ENCODE measurements around the gene OSGEP. TPM values are rescaled to one million over a fixed set of nuclear protein-coding genes. Genes with fewer than 3 reads are reported as not detected.

The OSGEP gene
- total RNA-seq, 5 donors from 2014 or later (not counting 1 experiment from before 2014, with no cell fraction given): 56.4 to 80.2 (median 61.5) TPM

GRCh38 chr14:20421267-20421666 lies 33.3 kb downstream of the OSGEP start:
- Histone ChIP-seq H3K4me3 (ENCODE audit: control insufficient read depth in 1 of 2, extremely low read depth in 1 of 2, low read length in 1 of 2) (no peak overlapping the region), H3K9me3 (no peaks in the 10 kb centered on the region), H3K27ac (ENCODE audit: low read length) (no peak overlapping the region), H3K4me1 (ENCODE audit: control insufficient read depth in 1 of 2, extremely low read depth in 1 of 2, insufficient read depth in 2 of 2, low read length in 2 of 2) (peaks cover 0 to under 1% of the 10 kb centered on the region in 2 experiments), H3K36me3 (ENCODE audit: control insufficient read depth in 2 of 2, extremely low read depth in 1 of 2, insufficient read depth in 1 of 2, low read length in 1 of 2) (no peaks in the 10 kb centered on the region), H3K27me3 (replicated peaks in 1 of 2; ENCODE audit: control insufficient read depth in 2 of 2, extremely low read depth in 1 of 2, insufficient read depth in 2 of 2, low read length in 1 of 2) (no peaks in the 10 kb centered on the region)
- no peak for DNase-seq
- POLR2A ChIA-PET: no interaction called here
- no peak overlapping the region for H3K4me3 Mint-ChIP-seq
- H3K9me3 Mint-ChIP-seq: no peaks in the 10 kb centered on the region
- no peaks in the 10 kb centered on the region for H3K36me3 Mint-ChIP-seq
- 67% methylated on average over 1 of the region's 2 CpGs for WGBS (ENCODE audit: insufficient coverage)
- H3K4me1 Mint-ChIP-seq: peaks cover under 1 to 4% (median 3%) of the 10 kb centered on the region in 3 donors
- no peak for ATAC-seq (replicated peaks in 1 of 4)
- CTCF ChIA-PET: no interaction called here
- no peaks in the 10 kb centered on the region for H3K27me3 Mint-ChIP-seq
- H3K27ac Mint-ChIP-seq: no peak overlapping the region

- ChIA-PET POLR2A (no interaction called here), CTCF (no interaction called here)
- Histone ChIP-seq H3K36me3 (ENCODE audit: control insufficient read depth in 2 of 2, extremely low read depth in 1 of 2, insufficient read depth in 1 of 2, low read length in 1 of 2) (no peaks in the 10 kb centered on the region), H3K4me3 (ENCODE audit: control insufficient read depth in 1 of 2, extremely low read depth in 1 of 2, low read length in 1 of 2) (no peak overlapping the region), H3K27me3 (replicated peaks in 1 of 2; ENCODE audit: control insufficient read depth in 2 of 2, extremely low read depth in 1 of 2, insufficient read depth in 2 of 2, low read length in 1 of 2) (no peaks in the 10 kb centered on the region), H3K27ac (ENCODE audit: low read length) (no peak overlapping the region), H3K9me3 (no peaks in the 10 kb centered on the region), H3K4me1 (ENCODE audit: control insufficient read depth in 1 of 2, extremely low read depth in 1 of 2, insufficient read depth in 2 of 2, low read length in 2 of 2) (peaks cover 5 to 9% of the 10 kb centered on the region in 2 experiments)
- Mint-ChIP-seq H3K4me3 (no peak overlapping the region), H3K36me3 (no peaks in the 10 kb centered on the region), H3K27me3 (no peaks in the 10 kb centered on the region), H3K4me1 (peaks cover 8 to 11% (median 9%) of the 10 kb centered on the region in 3 donors), H3K9me3 (no peaks in the 10 kb centered on the region), H3K27ac (no peak overlapping the region)
- DNase-seq (no peak), ATAC-seq (replicated peaks in 1 of 4) (no peak)
- 80% methylated on average over 1 of the region's 1 CpG for WGBS (ENCODE audit: insufficient coverage)
These were observed 35.2 kb downstream of the OSGEP start for GRCh38 chr14:20419419-20419818.

- no peak overlapping the region for H3K4me3 ChIP-seq (ENCODE audit: control insufficient read depth in 1 of 2, extremely low read depth in 1 of 2, low read length in 1 of 2)
- H3K36me3 Mint-ChIP-seq: no peaks in the 10 kb centered on the region
- no peaks in the 10 kb centered on the region for H3K36me3 ChIP-seq (ENCODE audit: control insufficient read depth in 2 of 2, extremely low read depth in 1 of 2, insufficient read depth in 1 of 2, low read length in 1 of 2)
- H3K4me1 Mint-ChIP-seq: peaks cover 17 to 20% (median 18%) of the 10 kb centered on the region in 3 donors
- WGBS (ENCODE audit: insufficient coverage): 95% methylated on average over 2 of the region's 2 CpGs
- H3K4me3 Mint-ChIP-seq: no peak overlapping the region
- ATAC-seq (replicated peaks in 1 of 4) (no peak), DNase-seq (no peak)
- no peaks in the 10 kb centered on the region for H3K9me3 Mint-ChIP-seq
- CTCF ChIA-PET: interaction anchor here in 1 of 2 donors (0.8 kb wide), 1 partner anchor 68 kb away, joined by 3 read pairs; no protein-coding TSS in a partner anchor
- no peaks in the 10 kb centered on the region for H3K27me3 ChIP-seq (replicated peaks in 1 of 2; ENCODE audit: control insufficient read depth in 2 of 2, extremely low read depth in 1 of 2, insufficient read depth in 2 of 2, low read length in 1 of 2)
- no peaks in the 10 kb centered on the region for H3K9me3 ChIP-seq
- POLR2A ChIA-PET: no interaction called here
- no peaks in the 10 kb centered on the region for H3K27me3 Mint-ChIP-seq
- peaks cover 10 to 16% of the 10 kb centered on the region in 2 experiments for H3K4me1 ChIP-seq (ENCODE audit: control insufficient read depth in 1 of 2, extremely low read depth in 1 of 2, insufficient read depth in 2 of 2, low read length in 2 of 2)
- H3K27ac ChIP-seq (ENCODE audit: low read length): no peak overlapping the region
- no peak overlapping the region for H3K27ac Mint-ChIP-seq
These were observed 36.1 kb downstream of the OSGEP start for GRCh38 chr14:20418501-20418909.

GRCh38 chr14:20417250-20418186 lies 37.1 kb downstream of the OSGEP start:
- POLR2A ChIA-PET: interaction anchor here in 1 of 2 donors (0.5 kb wide), 1 partner anchor 11 kb away, joined by 10 read pairs; no protein-coding TSS in a partner anchor
- Histone ChIP-seq H3K4me3 (ENCODE audit: control insufficient read depth in 1 of 2, extremely low read depth in 1 of 2, low read length in 1 of 2) (no peak overlapping the region), H3K27me3 (replicated peaks in 1 of 2; ENCODE audit: control insufficient read depth in 2 of 2, extremely low read depth in 1 of 2, insufficient read depth in 2 of 2, low read length in 1 of 2) (no peaks in the 10 kb centered on the region), H3K27ac (ENCODE audit: low read length) (no peak overlapping the region), H3K9me3 (no peaks in the 10 kb centered on the region), H3K36me3 (ENCODE audit: control insufficient read depth in 2 of 2, extremely low read depth in 1 of 2, insufficient read depth in 1 of 2, low read length in 1 of 2) (no peaks in the 10 kb centered on the region), H3K4me1 (ENCODE audit: control insufficient read depth in 1 of 2, extremely low read depth in 1 of 2, insufficient read depth in 2 of 2, low read length in 2 of 2) (peaks cover 12 to 20% of the 10 kb centered on the region in 2 experiments)
- no peaks in the 10 kb centered on the region for H3K36me3 Mint-ChIP-seq
- no peaks in the 10 kb centered on the region for H3K9me3 Mint-ChIP-seq
- H3K27ac Mint-ChIP-seq: no peak overlapping the region
- H3K27me3 Mint-ChIP-seq: no peaks in the 10 kb centered on the region
- CTCF ChIA-PET: interaction anchor here (0.6 to 1.3 kb wide), 8 partner anchors 27 to 588 kb away, joined by 3 to 5 read pairs (median 4); partner anchors contain the start of genes APEX1 (in 1 of the 2) and PARP2 (in 1 of the 2)
- WGBS (ENCODE audit: insufficient coverage): 89% methylated on average over 5 of the region's 7 CpGs
- ATAC-seq (replicated peaks in 1 of 4) (no peak), DNase-seq (no peak)
- peaks cover 17 to 27% (median 24%) of the 10 kb centered on the region in 3 donors for H3K4me1 Mint-ChIP-seq
- no peak overlapping the region for H3K4me3 Mint-ChIP-seq

- Mint-ChIP-seq H3K27ac (peak overlapping the region; percentile 4 to 61), H3K4me3 (no peak overlapping the region)
- CTCF ChIA-PET: interaction anchor here (0.5 to 2.8 kb wide), 23 partner anchors 11 to 553 kb away, joined by 3 to 18 read pairs (median 4); partner anchors contain the start of genes APEX1 (in 1 of the 2), OSGEP (in 1 of the 2) and PIP4P1 (in 1 of the 2)
These were observed 38.4 kb downstream of the OSGEP start for GRCh38 chr14:20416223-20416622.

GRCh38 chr14:20415782-20416206 lies 38.8 kb downstream of the OSGEP start:
- no peaks in the 10 kb centered on the region for H3K27me3 Mint-ChIP-seq
- no peaks in the 10 kb centered on the region for H3K36me3 Mint-ChIP-seq
- Histone ChIP-seq H3K4me3 (ENCODE audit: control insufficient read depth in 1 of 2, extremely low read depth in 1 of 2, low read length in 1 of 2) (no peak overlapping the region), H3K4me1 (ENCODE audit: control insufficient read depth in 1 of 2, extremely low read depth in 1 of 2, insufficient read depth in 2 of 2, low read length in 2 of 2) (peaks cover 15 to 20% of the 10 kb centered on the region in 2 experiments), H3K36me3 (ENCODE audit: control insufficient read depth in 2 of 2, extremely low read depth in 1 of 2, insufficient read depth in 1 of 2, low read length in 1 of 2) (no peaks in the 10 kb centered on the region), H3K27me3 (replicated peaks in 1 of 2; ENCODE audit: control insufficient read depth in 2 of 2, extremely low read depth in 1 of 2, insufficient read depth in 2 of 2, low read length in 1 of 2) (no peaks in the 10 kb centered on the region), H3K27ac (ENCODE audit: low read length) (peak overlapping the region; percentile 3), H3K9me3 (no peaks in the 10 kb centered on the region)
- peak overlapping the region; percentile 4 to 61 for H3K27ac Mint-ChIP-seq
- H3K4me1 Mint-ChIP-seq: peaks cover 31 to 40% (median 37%) of the 10 kb centered on the region in 3 donors
- no peak overlapping the region for H3K4me3 Mint-ChIP-seq
- peak; percentile 12 to 36 (median 30) for ATAC-seq (replicated peaks in 1 of 4)
- peak in 19 of 35 experiments; percentile 15 to 74 (median 28) for DNase-seq
- no peaks in the 10 kb centered on the region for H3K9me3 Mint-ChIP-seq
- WGBS (ENCODE audit: insufficient coverage): no CpG with 5 or more reads among the region's 3 CpGs
- POLR2A ChIA-PET: interaction anchor here (0.6 to 1.0 kb wide), 5 partner anchors 33 to 73 kb away, joined by 4 to 10 read pairs (median 7); partner anchors contain the start of genes PIP4P1 (in 2 of the 2) and APEX1 (in 1 of the 2)
- CTCF ChIA-PET: interaction anchor here (0.5 to 2.8 kb wide), 28 partner anchors 10 to 727 kb away, joined by 3 to 18 read pairs (median 4); partner anchors contain the start of genes APEX1 (in 1 of the 2), OSGEP (in 1 of the 2) and PIP4P1 (in 1 of the 2)

More at GRCh38 chr14:20416223-20416622, 38.4 kb downstream of the OSGEP start:
- no peaks in the 10 kb centered on the region for H3K36me3 Mint-ChIP-seq
- H3K4me1 ChIP-seq (ENCODE audit: control insufficient read depth in 1 of 2, extremely low read depth in 1 of 2, insufficient read depth in 2 of 2, low read length in 2 of 2): peaks cover 15 to 20% of the 10 kb centered on the region in 2 experiments
- peak overlapping the region; percentile 3 for H3K27ac ChIP-seq (ENCODE audit: low read length)
- peaks cover 28 to 36% (median 34%) of the 10 kb centered on the region in 3 donors for H3K4me1 Mint-ChIP-seq
- no peaks in the 10 kb centered on the region for H3K36me3 ChIP-seq (ENCODE audit: control insufficient read depth in 2 of 2, extremely low read depth in 1 of 2, insufficient read depth in 1 of 2, low read length in 1 of 2)
- H3K27me3 Mint-ChIP-seq: no peaks in the 10 kb centered on the region
- no peak overlapping the region for H3K4me3 ChIP-seq (ENCODE audit: control insufficient read depth in 1 of 2, extremely low read depth in 1 of 2, low read length in 1 of 2)
- POLR2A ChIA-PET: interaction anchor here (0.7 to 0.8 kb wide), 3 partner anchors 39 to 45 kb away, joined by 4 to 9 read pairs (median 7); partner anchors contain the start of genes PIP4P1 (in 2 of the 2) and APEX1 (in 1 of the 2)
- 100% methylated on average over 1 of the region's 2 CpGs for WGBS (ENCODE audit: insufficient coverage)
- no peak for ATAC-seq (replicated peaks in 1 of 4)
- no peak for DNase-seq
- H3K9me3 ChIP-seq: no peaks in the 10 kb centered on the region
- H3K9me3 Mint-ChIP-seq: no peaks in the 10 kb centered on the region
- no peaks in the 10 kb centered on the region for H3K27me3 ChIP-seq (replicated peaks in 1 of 2; ENCODE audit: control insufficient read depth in 2 of 2, extremely low read depth in 1 of 2, insufficient read depth in 2 of 2, low read length in 1 of 2)
